GM19043 (cell line): ENCODE data around the gene SNX19.

Source experiments
- ATAC-seq: cut with Tn5 transposase; IDR thresholded peaks from one replicate; pipeline ENCODE4 v1.9.1; 2021; ENCODE audit warnings: low read depth; ENCODE audit not compliant: unreplicated experiment

SNX19 gene

DNA sequence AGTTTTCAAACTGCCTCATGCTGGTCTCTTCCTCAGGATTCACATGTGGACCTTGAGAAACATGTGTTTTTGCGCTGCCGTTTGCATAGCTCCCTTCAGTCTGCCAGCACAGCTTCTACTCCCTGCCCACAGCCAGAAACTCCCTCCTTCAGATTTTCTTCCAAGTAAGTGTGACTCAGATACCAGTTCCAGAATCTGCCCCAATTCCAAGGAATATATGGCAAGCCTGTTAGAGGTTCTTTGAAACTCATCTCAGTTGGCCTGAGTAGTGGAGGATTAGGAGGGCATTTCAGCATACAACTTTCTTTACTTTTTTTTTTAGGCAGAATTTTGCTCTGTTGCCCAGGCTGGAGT lies 67.1 kb downstream of the SNX19 start:
- ATAC-seq: no peak

DNA sequence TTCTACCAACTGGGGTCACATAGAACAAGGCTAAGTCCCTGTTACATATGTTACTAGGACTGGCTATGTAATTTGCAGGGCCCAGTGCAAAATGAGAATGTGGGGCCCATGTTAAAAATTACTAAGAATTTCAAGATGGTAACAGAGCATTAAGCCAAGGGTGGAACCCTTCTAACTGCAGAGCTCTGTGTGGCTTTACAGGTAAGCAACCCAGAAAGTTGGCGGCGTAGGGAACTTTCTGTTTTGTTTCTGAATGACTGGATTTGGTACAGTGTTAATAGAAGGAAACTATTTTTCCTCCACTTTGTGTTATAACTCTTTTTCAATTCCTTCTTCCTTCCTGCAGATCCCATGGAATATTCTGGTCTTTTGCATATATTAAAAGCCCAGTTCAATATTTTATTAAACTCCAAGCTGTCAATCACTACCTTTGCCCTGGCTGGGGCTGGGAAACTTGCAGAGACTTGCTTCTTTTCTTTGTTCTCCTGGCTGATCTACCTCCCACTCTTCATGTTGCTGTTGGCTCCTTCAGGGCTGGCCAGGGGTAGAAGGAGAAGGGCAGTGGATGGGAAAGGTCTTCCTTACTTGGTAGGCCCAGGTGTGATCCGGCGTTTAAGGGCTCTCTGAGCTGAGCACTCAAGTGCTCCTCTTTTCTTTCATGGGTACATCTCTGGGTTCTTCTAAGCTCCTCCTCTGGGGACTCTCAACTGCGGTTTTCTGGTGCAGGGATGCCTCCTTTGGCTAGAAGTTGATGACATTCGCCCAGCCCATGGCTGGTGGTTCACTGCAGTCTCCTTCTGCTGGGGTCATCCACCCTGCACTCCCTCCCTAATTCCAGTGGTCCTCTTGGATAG lies 67.7 kb downstream of the SNX19 start:
- no peak for ATAC-seq

DNA sequence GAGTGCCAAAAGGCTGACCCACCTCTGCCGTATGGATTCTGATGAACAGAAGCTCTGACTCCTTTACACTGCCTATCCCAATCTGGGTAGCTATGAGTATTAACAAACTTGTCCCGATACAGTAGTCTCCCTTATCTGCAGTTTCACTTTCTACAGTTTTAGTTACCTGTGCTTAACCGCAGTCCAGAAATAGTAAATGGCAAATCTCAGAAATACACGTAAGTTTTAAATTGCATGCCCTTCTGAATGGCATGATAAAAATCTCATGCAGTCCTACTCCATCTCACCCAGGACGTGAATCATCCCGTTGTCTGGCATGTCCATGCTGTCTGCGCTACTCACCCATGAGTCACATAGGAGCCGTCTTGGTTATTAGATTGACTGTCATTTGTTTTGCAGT lies 68.8 kb downstream of the SNX19 start:
- no peak for ATAC-seq

DNA sequence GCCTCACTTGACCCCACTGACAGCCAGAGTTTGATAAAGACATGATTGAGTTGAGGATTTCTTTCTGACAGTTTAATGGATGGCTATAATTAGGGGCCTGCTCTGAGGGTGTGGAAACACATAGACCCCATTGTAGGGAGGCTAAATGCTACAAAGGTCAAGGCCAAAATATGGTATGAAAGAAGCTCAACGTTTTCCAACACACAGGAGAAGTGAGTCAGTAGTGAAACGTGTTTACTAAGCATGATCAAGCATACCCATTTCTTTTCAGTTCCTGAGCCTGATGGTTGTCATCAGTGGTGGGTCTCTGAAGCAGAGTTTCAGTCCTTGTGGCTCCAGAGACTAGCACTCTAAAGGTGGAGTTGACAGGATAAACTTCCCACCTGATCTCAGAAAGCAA lies 69.7 kb downstream of the SNX19 start:
- ATAC-seq: no peak

DNA sequence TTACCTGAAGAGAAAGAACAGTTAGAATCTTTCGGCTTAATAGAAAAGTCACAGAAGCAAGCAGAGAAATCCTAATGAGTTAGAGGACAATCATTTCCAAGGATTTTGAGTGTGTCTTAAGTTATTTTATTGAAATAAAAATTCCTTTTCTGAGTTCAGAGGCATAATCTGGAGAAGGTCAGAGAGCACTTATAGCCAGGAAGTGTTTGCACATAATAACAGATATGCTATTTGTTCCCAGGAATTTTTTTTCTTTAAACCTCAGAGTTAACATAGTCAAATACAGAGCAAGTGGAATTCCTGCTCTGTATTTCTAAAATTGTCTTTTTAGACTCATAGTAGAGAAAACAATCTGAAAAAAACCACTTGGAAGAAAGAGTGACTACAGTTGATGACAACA lies 74.3 kb downstream of the SNX19 start:
- ATAC-seq: no peak

DNA sequence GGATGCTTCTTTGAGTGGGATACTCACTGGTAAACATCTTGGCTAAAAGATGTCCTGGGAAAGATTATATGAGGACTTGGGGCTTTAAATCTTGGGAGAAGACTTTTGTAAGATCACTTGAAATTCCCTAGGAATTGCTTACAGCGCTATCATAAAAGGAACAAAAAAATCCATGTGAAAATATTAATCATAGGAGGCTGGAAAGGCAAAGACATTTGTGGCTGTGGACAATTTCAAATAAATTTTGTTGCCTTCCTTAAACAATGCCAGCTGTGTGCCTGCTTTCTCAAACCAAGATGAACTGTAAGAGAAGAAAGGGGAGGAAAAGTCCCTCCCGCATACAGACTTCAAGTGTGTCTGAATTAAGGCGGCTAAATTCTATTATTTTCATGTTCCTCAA lies 75.6 kb downstream of the SNX19 start:
- no peak for ATAC-seq

DNA sequence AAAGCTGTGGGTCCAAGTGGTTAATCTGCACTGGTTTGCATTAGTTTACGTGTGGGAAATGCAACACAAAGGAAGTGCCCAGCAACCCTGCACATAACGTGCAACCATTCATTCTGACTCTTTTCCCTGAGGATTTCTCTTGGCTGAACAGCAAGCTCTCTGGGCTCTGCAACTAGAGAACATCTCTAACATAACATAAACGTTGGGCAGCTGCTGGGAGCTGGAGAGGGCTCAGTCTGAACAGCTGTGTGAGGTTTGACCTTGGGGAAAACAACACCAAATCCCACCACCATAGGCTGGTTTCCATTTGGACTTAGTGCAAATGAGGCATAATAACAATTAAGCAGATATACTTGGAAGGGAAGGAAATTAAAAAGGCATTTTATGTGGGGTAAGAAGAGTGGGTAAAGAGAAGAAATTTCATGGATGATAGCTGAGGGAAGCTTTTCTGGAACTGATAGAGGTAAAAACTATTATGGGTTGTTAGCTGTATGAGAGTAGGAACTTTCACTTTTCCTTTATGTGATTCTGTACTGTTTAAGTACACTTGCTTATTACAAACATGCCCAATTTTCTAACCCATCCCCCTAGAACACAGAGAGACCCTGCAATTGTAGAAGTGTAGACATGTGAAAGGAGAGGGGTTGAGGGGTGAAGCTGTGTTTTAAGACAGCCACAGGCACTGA lies 76.2 kb downstream of the SNX19 start:
- ATAC-seq: no peak

DNA sequence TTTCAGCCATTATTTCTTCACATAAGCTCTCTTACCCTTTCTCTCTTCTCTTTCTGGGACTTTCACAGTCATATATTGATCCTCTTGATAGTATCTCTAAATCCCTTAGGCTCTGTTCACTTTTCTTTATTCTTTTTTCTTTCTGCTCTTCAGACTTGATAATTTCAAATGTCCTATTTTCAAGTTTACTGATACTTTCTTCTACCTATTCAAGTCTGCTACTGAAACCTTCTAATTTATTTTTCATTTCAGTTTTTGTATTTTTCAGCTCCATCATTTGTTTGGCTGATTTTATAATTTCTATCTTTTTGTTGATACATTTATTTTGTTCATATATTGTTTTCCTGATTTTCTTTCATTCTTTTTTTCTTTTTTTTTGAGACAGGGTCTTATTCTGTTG lies 79.1 kb downstream of the SNX19 start:
- ATAC-seq: no peak

DNA sequence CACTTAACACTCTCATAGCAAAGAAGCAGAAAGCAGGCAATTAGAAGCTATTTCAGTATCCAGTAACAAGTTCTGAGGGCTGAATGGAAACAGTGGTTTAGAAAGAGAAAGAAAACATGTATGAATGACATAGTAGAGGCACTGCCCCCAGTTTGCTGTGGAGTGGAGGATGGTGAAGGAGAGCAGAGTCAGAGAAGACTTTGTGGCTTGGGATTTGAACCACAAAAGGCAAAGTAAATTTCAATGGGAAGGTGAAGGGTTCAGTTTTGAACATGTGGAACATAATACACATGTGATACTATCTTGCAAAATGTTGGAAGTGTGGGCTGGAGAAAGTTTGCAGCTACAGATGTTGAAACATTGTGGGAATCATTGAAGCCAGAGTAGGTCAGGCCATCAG lies 81.4 kb downstream of the SNX19 start:
- no peak for ATAC-seq

DNA sequence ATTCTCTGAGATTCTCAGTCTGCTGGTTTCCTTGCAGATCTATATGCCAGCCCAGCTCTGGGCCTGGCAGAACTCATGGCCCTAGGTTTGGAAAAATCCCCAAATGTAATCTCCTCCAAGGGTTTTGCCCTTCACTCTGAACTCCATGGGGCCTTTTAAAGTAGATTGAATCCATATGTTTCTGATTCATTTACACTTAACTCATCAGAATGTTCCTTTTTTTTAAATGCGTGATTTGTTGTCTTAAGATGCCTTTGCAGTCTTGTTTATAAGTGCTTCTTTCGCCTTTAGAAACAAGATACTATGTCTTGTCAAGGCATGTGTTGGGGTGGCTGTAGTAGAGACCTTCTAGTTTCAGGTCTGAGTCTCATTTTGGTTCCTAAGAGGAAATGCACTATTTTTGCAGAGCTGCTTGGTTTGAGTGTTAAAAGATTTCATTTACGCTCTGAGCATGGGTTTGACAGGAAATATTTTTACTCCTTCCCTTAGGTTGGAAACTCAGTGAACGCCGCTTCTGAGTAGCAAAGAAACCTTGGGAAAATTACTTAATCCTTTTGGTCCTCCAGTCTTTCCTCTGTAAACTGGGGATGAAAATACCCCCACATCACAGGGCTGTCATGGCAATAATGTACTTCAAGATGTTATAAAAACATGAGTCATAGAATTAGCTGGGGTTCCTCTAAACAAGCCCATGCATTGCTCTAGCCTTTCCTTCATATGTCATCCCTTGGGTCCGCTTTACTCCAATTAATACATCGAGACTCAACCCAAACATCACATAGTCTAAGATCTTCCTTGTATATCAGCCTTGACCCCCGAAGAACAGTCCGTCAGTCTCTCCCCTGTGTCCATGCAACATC lies 83.5 kb downstream of the SNX19 start:
- ATAC-seq: no peak

DNA sequence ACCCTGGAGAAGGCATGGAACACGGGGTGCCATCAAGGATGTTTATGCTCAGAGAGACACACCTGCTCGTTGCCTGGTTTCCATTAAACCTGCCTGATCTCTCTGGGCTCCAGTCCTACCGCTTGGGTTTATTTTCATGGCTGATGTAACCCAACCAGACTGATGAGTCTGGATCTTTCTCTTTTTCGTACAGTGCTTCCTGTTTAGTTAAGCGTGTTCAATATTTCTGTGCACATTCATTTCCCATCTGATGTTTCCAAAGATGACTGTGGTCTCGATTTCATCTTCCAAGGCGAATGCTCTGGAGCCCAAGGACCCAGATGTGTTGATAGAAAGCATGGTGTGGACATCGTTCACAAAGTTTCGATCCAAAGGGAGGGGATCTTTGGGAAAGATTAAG lies 84.3 kb downstream of the SNX19 start:
- ATAC-seq: no peak

DNA sequence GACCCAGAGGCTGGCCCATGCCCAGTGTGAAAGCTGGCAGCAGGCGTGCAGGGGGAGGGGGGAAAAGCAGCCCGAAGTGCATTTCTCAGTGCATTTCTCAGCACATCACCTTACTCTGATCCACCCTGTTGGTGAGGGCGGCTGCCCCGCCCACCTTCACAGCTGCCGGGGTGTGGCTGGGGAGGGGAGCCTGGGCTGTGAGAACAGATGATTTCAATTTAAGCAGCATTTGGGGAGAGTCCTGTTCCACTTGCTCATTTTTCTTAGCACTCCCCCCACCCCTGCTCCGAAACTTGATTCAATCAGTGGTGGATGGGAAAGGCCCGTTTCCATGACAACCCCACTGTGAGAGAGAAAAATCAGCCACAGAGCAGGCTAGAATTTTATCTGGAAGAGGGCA lies 84.8 kb downstream of the SNX19 start:
- no peak for ATAC-seq

DNA sequence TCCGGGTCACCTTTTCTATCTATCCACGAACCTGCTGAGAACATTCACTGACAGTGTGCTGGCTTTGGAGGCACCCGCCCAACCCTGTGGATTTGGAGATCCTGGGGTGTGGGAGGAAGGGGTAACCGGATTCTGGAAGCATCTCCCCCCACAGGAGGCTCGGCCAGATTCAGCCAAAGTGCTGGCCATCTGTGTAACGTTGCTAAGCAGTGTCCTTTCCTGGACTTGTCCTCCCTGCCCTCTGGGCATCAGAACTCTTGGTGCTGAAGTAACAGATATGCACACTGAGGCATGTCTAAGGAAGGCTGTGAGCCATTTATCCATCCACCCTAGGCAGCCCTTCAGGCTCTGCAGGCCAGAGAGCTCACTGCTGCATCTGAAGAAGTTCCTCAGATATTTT lies 85.7 kb downstream of the SNX19 start:
- no peak for ATAC-seq

DNA sequence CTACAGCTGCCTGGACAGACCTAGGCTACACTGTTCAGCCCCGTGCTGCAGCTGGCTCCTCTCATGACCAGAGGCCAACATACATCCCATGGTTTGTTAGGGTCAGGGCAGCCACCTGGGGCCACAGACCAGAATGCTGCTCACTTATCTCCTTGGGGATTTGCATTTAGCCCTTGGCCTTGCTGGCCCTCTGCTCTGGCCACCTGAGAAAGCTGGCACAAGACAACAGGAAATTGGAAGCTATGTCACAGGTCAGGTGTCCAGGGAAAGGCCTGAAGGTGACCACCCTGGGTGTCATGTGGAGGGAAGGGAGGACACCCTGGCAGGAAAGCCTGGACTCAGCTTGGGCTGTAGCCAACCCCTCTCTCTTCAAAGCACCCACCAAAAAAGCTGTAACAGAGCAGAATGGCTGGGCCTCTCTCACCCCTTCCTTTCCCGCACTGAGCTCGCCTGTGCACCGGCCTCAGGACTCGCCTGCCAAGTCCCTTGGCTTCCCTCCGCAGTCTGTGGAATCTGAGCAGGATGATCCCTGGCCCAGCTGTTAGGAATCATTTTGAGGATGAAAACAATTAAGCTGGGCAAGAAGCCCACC lies 86.3 kb downstream of the SNX19 start:
- ATAC-seq: no peak

DNA sequence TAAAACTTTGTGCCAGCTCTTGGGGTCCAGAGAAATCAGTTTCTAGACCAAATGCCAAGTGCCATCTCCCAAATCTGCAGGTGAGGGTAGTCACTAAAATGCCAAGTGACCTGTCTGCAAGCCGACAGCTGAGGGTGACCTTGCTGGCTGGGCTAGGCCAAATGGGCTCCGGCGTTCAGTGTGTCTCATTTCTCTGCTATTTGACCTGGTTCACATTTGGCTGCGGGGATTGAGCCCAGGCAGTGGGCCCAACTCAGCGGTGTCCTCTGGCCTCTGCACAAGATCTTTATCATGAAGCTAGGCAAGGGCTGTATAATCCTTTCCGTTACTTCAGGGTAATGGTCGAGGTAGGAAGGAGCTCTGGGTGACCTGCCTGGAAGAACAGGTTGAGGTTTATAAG lies 87.5 kb downstream of the SNX19 start:
- ATAC-seq: no peak

DNA sequence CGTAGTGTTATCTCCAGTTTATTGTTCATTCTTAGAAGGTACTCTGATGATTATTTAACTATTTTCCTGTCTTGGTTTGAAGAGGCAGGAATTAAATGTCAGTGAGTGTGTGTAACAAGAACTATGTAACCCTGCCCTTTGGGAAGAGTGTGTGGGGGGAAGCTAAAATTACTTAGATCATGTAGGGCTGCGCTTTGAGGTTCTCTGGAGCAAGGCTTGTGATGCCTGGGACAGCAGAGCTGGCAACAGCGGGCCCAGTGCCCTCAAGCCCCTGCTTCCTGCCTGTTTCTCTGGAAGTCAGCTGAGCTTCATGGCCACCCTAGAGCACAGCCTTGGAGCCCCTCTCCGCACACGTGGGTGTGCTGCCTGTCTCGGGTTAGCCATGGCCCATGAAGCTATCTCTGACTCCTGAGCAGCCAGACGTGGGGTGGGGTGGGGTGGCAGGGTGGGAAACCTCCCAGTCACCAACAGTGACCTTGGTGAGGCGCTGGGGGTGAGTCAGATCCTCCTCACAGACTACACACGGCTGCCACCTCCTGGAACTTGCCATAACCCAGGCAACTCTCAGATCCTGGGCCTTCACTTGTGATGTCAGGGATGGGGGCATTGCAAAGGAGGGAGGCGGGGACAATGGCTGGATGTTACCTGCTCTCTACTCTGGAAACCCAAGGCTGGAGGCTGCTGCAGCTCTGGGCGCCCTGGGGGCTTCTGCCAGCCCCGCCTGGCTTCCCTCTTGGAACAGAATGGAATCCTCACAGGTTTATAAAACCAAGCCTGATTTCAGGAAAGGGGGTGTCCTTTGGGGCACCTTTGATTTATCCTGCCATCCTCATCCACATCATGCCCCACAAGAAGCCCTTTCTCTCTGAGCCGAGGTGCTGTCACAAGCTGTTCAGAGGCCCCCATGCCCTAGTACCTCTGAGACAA lies 88.6 kb downstream of the SNX19 start:
- ATAC-seq: no peak

DNA sequence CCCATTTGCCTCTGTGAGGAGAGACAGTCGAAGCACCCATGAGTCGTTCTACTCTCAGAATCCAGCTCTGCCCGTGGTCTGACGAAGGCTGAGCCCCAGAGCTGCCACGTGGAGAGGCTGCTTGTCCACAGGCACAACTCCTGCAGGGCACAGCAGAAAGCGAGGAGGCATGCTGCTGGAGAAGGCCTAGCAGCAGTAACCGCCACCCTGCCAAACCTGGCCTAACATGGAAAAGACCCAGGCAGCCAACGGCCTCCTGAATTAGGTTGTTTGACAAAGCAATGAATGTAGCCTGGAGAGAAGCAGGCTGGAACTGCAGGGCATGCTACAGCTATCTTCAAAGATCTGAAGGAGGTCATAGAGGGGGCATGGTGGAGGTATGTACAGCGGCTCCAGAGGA lies 89.7 kb downstream of the SNX19 start:
- ATAC-seq: no peak

DNA sequence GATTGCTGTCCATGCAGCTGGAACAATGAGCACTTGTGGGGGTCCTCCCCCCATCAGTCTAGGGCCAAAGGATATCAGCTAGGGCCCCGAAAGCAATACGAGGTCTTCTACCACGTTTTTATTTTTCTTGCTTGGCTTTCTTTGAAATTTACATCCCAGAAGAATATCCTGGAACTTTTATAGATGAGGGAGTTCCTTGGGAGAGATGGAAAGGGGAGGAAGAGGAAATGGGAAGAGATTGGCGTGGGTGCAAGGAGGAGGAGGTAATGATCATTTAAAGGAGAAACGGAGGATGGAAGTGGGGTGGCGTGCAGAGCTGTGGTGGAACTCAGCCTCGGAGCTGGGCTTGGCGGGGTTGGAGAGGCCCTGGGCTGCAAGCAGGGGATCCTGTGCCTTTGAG lies 90.3 kb downstream of the SNX19 start:
- no peak for ATAC-seq

DNA sequence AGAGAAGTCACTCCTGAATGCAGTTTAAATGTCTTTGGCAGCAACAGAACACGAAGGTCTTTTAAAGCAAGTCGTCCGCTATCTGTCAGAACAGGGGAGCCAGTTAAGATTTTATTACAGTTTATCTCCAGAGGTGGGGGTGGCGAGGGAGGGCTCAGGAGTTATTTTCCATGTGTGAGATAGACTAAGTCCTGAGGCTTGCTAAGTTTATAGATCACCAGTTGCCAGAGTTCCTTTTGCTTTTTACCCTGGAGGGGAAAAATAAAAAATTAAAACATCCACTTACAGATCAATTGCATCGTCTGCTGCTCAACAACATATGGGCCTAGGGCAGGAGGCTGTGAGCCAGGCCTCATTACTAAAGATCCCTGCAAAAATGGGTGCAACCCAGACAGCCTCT lies 90.7 kb downstream of the SNX19 start:
- ATAC-seq: no peak
